HCT116 (cell line): ENCODE measurements around the gene MRAS. TPM values are rescaled to one million over a fixed set of nuclear protein-coding genes. Genes with fewer than 3 reads are reported as not detected.

Source experiments
- ATAC-seq: fragments of 200-7000 bp; cut with Tn5 transposase; 2 replicates; pipeline ENCODE4 v1.9.1; 2020; ENCODE audit warnings: mild to moderate bottlenecking, moderate library complexity
- BruUV-seq: library from RNA; stranded (reverse); fragments of 400-500 nt; replicated peaks from 2 replicates; lab custom pipeline; 2021; lab: Mats Ljungman, UMichigan
- CTCF ChIA-PET: fragments of 300-600 bp; sonication (Branson Sonifier 250); formaldehyde crosslinking; loops from one replicate; lab custom pipeline; 2021; ENCODE audit warnings: antibody characterized with exemption; lab: Charles Lee
- POLR2A ChIA-PET: fragments of 300-600, 350-600 bp; sonication (Branson Sonifier 250); formaldehyde crosslinking; loops from one replicate; lab custom pipeline; 2021; ENCODE audit warnings: antibody characterized with exemption; lab: Charles Lee
- RAD21 ChIA-PET, 2 experiments: fragments of 300-600 bp; sonication (Branson Sonifier 250); formaldehyde crosslinking; loops; one replicate each; lab custom pipeline; 2023; ENCODE audit warnings: low total read pairs in 2 of 2; ENCODE audit not compliant: uncharacterized antibody in 2 of 2, unreplicated experiment in 2 of 2, low non-redundant PET in 1 of 2; lab: Charles Lee
- DNase-seq: peaks from one replicate; pipeline ENCODE4 v3.0.0-alpha.2; 2010; ENCODE audit warnings: low read depth, low spot score
- H2AFZ ChIP-seq: fragments of 200-600 bp; shearing (Covaris generic), sonication (generic); 2 replicates; pipeline ENCODE4 v1.6.1; 2017; ENCODE audit warnings: low read depth, mixed run types, mixed read lengths, antibody characterized with exemption, low read length; ENCODE audit not compliant: poor library complexity, severe bottlenecking
- H3K27ac ChIP-seq: 2 replicates; pipeline ENCODE4 v1.5.1; 2012; ENCODE audit warnings: low read depth, low read length
- H3K27me3 ChIP-seq: fragments of 200-600 bp; sonication (generic); 2 replicates; pipeline ENCODE4 v1.6.1; 2016; ENCODE audit warnings: mixed run types, low read length, mixed read lengths; ENCODE audit not compliant: insufficient read depth
- H3K36me3 ChIP-seq, 2 experiments: fragments of 200-500 bp in 1 of 2; fragments of 200-600 bp in 1 of 2; sonication (Bioruptor generic) in 1 of 2; sonication (generic) in 1 of 2; 2 replicates each; pipeline versions ENCODE4 v1.5.1 to v1.6.1; 2014 to 2016; ENCODE audit warnings: low read length in 2 of 2, inconsistent platforms in 1 of 2, mixed read lengths in 1 of 2, mixed run types in 1 of 2; ENCODE audit not compliant: insufficient read depth in 2 of 2, control insufficient read depth in 1 of 2
- H3K4me1 ChIP-seq, 2 experiments: fragments of 200-600 bp in 1 of 2; sonication (generic) in 1 of 2; 2 replicates each; pipeline versions ENCODE4 v1.5.1 to v1.6.1; 2012 to 2017; ENCODE audit warnings: low read length in 2 of 2, inconsistent platforms in 1 of 2, mild to moderate bottlenecking in 1 of 2, mixed read lengths in 1 of 2, mixed run types in 1 of 2, moderate library complexity in 1 of 2; ENCODE audit not compliant: insufficient read depth in 2 of 2, control insufficient read depth in 1 of 2
- H3K4me2 ChIP-seq: fragments of 200-600 bp; sonication (generic); 2 replicates; pipeline ENCODE4 v1.6.1; 2017; ENCODE audit warnings: mixed run types, low read length, mixed read lengths
- H3K4me3 ChIP-seq, 2 experiments: fragments of 200-600 bp in 1 of 2; sonication (generic) in 1 of 2; replicated peaks in 1 of 2; 2 replicates each; pipeline ENCODE4 v1.5.1; 2011 to 2016; ENCODE audit warnings: low read length in 2 of 2, control low read depth in 1 of 2, low read depth in 1 of 2, mild to moderate bottlenecking in 1 of 2, mixed read lengths in 1 of 2, mixed run types in 1 of 2
- H3K79me2 ChIP-seq: fragments of 200-600 bp; sonication (generic); 2 replicates; pipeline ENCODE4 v1.6.1; 2017; ENCODE audit warnings: mild to moderate bottlenecking, mixed run types, low read length, moderate library complexity, mixed read lengths; ENCODE audit not compliant: insufficient read depth
- H3K9ac ChIP-seq: fragments of 200-600 bp; sonication (generic); 2 replicates; pipeline ENCODE4 v1.6.1; 2016; ENCODE audit warnings: low read length, mixed read lengths
- H3K9me2 ChIP-seq: fragments of 200-600 bp; sonication (generic), shearing (Covaris generic); 2 replicates; pipeline ENCODE4 v1.6.1; 2017; ENCODE audit warnings: mixed run types, mild to moderate bottlenecking, moderate library complexity; ENCODE audit not compliant: insufficient read depth
- H3K9me3 ChIP-seq, 2 experiments: fragments of 200-500 bp in 1 of 2; fragments of 200-600 bp in 1 of 2; sonication (Bioruptor generic) in 1 of 2; sonication (generic) in 1 of 2; 2 replicates each; pipeline ENCODE4 v1.6.1; 2014 to 2017; ENCODE audit warnings: low read length in 2 of 2, mixed read lengths in 2 of 2, inconsistent platforms in 1 of 2, low read depth in 1 of 2, mild to moderate bottlenecking in 1 of 2, mixed run types in 1 of 2, moderate library complexity in 1 of 2; ENCODE audit not compliant: control insufficient read depth in 1 of 2, insufficient read depth in 1 of 2
- H4K20me1 ChIP-seq: fragments of 200-600 bp; sonication (generic), shearing (Covaris generic); 2 replicates; pipeline ENCODE4 v1.6.1; 2017; ENCODE audit warnings: mixed run types, mild to moderate bottlenecking, moderate library complexity; ENCODE audit not compliant: insufficient read depth
- CEBPB ChIP-seq: IDR thresholded peaks from 2 replicates; pipeline ENCODE4 v1.6.1; 2012; ENCODE audit warnings: low read depth
- EGR1 ChIP-seq: IDR thresholded peaks from 2 replicates; pipeline ENCODE4 v1.6.1; 2012; ENCODE audit warnings: low read depth
- MAX ChIP-seq: IDR thresholded peaks from 2 replicates; pipeline ENCODE4 v1.6.1; 2012
- RAD21 ChIP-seq: IDR thresholded peaks from 2 replicates; pipeline ENCODE4 v1.6.1; 2012; ENCODE audit warnings: low read depth, mild to moderate bottlenecking
- SIN3A ChIP-seq: IDR thresholded peaks from 2 replicates; pipeline ENCODE4 v1.6.1; 2012; ENCODE audit warnings: low read depth
- TCF7L2 ChIP-seq: IDR thresholded peaks from 2 replicates; pipeline ENCODE4 v1.7.0; 2011; ENCODE audit warnings: borderline replicate concordance, inconsistent platforms; ENCODE audit not compliant: insufficient read depth, insufficient read length; ENCODE audit errors: extremely low read depth
- YY1 ChIP-seq: IDR thresholded peaks from 2 replicates; pipeline ENCODE4 v1.6.1; 2011; ENCODE audit warnings: low read length, low read depth, moderate library complexity, mild to moderate bottlenecking; ENCODE audit not compliant: insufficient replicate concordance; ENCODE audit errors: extremely low read depth
- ZFX ChIP-seq: fragments of 450-650 bp; IDR thresholded peaks from 2 replicates; pipeline ENCODE4 v1.6.1; 2017
- intact Hi-C: fragments of 100-400 bp; cut with micrococcal nuclease; formaldehyde crosslinking; loops from 2 replicates; pipeline ENCODE4 v1.10.0; 2022
- total RNA-seq: library from RNA; stranded (reverse); gene quantifications from one replicate; pipeline ENCODE4 v1.2.1, GENCODE V29; 2021; ENCODE audit not compliant: unreplicated experiment

MRAS gene
- total RNA-seq, 1 experiment from 2014 or later: 13.5 TPM

- CTCF ChIA-PET: no interaction called here
These were observed 91.3 kb downstream of the MRAS start for GRCh38 chr3:138439646-138440045.

GRCh38 chr3:138440121-138440521, 91.7 kb downstream of the MRAS start:
- Histone ChIP-seq H2AFZ (no peak overlapping the region), H3K36me3 (no peaks in the 10 kb centered on the region), H3K9ac (no peak overlapping the region), H3K9me2 (no peaks in the 10 kb centered on the region), H3K9me3 (no peaks in the 10 kb centered on the region), H3K4me2 (no peak overlapping the region), H4K20me1 (no peaks in the 10 kb centered on the region), H3K27ac (no peak overlapping the region), H3K4me3 (no peak overlapping the region), H3K79me2 (no peaks in the 10 kb centered on the region), H3K4me1 (peaks cover 14 to 18% of the 10 kb centered on the region in 2 experiments), H3K27me3 (no peaks in the 10 kb centered on the region)
- ChIA-PET POLR2A (no interaction called here), CTCF (no interaction called here), RAD21 (no interaction called here)
- TF ChIP-seq MAX: no peak
- no peak for TF ChIP-seq RAD21
- TF ChIP-seq TCF7L2: no peak
- no peak for TF ChIP-seq YY1
- no peak for TF ChIP-seq SIN3A
- DNase-seq: no peak
- intact Hi-C loops: no loop called here
- no TSS peak for BruUV-seq
- ATAC-seq: no peak

More at GRCh38 chr3:138439646-138440045, 91.3 kb downstream of the MRAS start:
- ATAC-seq (no peak), DNase-seq (no peak)
- H3K27me3 ChIP-seq: no peaks in the 10 kb centered on the region
- RAD21 ChIA-PET: no interaction called here
- TF ChIP-seq EGR1: no peak
- no peak for TF ChIP-seq YY1
- TF ChIP-seq CEBPB: no peak
- no peak for TF ChIP-seq ZFX
- BruUV-seq: no TSS peak
- no peak overlapping the region for H3K27ac ChIP-seq
- H3K4me2 ChIP-seq: no peak overlapping the region
- intact Hi-C loops: no loop called here
- no peaks in the 10 kb centered on the region for H3K36me3 ChIP-seq
- no peaks in the 10 kb centered on the region for H4K20me1 ChIP-seq
- no peak overlapping the region for H2AFZ ChIP-seq
- H3K9ac ChIP-seq: no peak overlapping the region
- H3K79me2 ChIP-seq: no peaks in the 10 kb centered on the region
- POLR2A ChIA-PET: no interaction called here
- peaks cover 14 to 18% of the 10 kb centered on the region in 2 experiments for H3K4me1 ChIP-seq
- H3K9me2 ChIP-seq: no peaks in the 10 kb centered on the region
- no peaks in the 10 kb centered on the region for H3K9me3 ChIP-seq
- H3K4me3 ChIP-seq: no peak overlapping the region
